Hematopoietic multipotent progenitor cell treated with erythropoietin and hydrocortisone succinate and interleukin-3 and kit ligand, for 6 days (in vitro differentiated cells): ENCODE results near the gene CPZ.

Experiments
- DNase-seq: peaks from one replicate; pipeline ENCODE4 v3.0.0-alpha.2; 2015

The CPZ gene

DNA sequence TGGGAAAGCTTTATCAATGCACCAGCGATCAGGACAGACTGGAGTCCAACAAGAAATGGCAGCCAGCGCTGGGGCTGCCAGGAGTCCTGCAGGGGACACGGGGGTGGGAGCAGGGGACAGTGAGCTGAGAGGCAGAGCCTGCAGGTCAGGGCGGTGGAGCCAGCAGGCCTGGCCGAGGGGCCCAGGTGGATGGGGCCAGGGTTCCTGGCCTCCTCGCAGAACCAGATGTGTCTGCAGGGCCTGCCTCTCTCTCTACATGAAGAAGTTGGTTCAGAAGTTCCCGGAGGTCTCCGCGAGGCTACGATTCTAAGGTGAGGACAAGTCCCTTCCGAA, 63.6 kb downstream of the CPZ start:
- DNase-seq: no peak

DNA sequence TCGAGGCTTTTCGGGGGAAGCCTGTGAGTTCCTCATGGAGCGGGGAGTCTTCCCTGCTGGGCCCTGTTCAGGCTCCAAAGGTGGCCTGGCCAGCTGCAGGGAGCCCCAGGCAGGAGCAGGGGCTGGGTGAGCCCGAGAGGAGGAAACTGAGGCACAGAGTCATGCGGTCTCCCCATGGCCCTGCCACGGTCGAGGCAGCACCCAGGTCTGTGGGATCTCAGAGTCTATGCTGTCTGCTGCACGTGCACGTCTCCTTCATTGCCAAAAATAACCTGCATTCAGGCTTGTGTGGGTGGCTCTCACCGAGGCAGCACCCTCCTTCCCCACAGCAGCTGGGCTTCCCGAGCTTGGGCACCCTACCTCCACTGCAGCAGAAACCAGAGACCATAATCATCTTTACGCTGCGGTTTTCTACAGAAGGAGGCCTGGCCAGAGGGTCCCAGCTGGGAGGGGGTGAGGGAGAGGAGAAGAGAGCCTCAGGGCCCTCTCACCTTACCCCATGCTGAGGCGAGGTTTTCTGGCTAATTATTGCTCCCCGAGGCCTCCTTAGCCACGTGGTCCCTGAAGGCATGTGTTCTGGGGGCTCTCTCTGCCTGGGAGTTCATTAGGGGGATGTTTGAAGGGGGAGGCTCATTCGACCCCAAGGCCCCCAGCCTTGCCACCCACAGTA, 64.3 kb downstream of the CPZ start:
- DNase-seq: no peak

DNA sequence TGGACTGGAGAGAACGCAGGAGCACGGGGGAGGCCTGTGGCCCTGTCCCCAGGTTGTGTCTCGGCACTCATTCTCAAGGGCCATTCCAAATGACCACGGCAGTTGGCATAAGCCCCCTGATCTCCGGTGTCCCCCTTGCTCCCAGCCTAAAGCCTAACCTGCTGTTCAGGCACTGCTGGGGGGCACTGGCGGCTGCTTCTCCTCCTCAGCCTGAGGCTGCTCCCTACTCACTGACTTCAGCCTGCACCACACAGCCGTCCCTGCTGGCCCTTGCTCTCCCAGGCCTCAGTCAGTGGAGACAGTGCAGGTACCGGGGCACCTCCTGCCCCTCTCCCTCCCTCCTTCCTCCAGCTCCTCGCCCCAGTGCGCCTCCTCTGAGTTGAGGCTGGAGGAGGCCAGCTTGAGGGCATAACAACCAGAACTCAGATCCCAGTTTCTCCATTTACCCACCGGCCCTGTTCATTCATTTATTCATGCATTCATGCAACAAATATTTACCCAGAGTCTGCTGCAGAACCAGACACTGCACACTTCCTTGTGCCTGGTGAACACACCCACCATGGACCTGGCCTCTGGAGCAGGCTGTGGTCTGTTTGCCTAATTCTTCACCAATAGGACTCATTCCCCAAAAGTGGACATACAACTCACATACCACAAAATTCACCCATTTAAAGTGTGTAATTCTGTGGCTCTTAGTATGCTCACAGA, 65.0 kb downstream of the CPZ start:
- DNase-seq: no peak

DNA sequence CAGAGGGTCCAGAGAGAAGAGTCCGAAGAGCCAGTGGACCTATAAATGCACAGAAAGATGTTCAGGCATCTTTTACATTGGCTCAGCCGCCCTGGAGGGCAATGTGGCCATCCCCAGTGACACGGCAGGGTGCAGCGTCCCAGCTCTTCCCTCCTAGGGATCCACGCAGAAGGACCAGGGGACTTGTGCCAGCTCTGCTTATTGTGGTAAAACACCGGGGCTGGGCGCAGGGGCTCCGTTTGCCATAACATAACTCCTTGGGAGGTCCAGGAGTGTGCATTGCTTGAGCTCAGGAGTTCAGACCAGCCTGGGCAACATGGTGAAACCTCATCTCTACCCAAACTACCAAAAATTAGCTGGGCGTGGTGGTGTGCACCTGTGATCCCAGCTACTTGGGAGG, 70.2 kb downstream of the CPZ start:
- no peak for DNase-seq

DNA sequence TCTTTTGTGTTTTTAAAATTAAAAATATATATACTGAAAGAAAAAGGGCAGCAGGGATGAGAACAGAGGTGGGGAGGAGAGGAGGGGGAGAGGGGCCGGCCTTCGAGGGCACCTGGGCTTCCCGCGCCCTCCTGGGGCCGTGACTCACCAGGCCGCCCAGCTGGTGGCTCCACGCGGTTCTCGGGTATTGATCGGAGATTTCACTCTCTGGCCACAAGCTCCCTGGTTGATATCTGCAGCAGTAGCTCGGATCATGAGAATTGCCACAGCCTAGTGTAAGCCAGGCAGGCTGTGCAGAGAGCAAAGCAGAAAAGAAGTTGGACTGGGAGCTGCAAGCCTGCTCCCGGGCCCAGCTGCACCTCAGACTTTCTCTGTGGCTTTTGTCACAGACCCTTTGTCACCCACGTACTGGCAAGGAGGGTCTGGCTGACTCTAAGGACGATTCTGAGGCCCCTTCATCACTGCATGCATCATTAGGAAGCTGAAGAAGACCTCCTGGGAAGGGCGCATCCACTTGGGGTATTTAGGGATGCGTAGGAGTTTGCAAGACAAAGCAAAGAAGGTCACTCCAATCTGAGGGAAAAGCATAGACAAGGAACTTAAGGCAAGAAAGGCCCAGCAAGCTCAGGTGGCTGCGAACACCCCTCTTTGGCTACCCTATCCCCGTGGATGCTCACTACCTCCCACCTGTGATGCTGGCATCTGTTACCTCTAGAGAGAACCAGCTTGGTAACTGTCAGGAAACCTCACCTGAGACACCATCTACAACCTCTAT, 71.7 kb downstream of the CPZ start:
- DNase-seq: no peak

- no peak for DNase-seq
These were observed 72.4 kb downstream of the CPZ start for GRCh38 chr4:8664976-8665375.

- no peak for DNase-seq
These were observed 73.1 kb downstream of the CPZ start for GRCh38 chr4:8665406-8666360.

DNA sequence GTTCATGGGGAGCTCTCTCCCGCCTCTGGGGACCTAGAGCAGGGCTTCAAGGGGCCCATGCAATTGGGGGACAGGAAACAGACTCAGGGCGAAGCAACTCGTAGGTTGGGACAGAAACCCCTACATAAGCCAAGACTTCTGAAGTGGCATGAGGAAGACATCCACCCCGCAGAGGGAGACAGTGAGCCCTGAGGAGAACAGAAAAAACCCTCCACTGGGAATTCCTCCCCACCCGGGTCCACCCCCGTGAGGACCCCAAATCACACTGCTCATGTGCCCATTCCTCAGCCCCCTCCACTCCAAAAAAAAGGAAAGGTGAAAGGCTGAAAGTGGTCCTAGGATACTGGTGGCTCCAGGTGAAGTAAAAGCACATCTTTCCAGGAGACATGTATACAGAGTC, 74.0 kb downstream of the CPZ start:
- no peak for DNase-seq
